DOHH2 (cell line): Measurements from ENCODE around the gene CMC1.

Experiments used
- H3F3A ChIP-seq: fragments of 200-600 bp; sonication (generic), shearing (Covaris generic); 2 replicates; pipeline ENCODE4 v1.6.0; 2016; ENCODE audit warnings: antibody characterized with exemption, mild to moderate bottlenecking; ENCODE audit not compliant: control insufficient read depth, insufficient read depth
- H3K27ac ChIP-seq: fragments of 200-600 bp; sonication (generic); 2 replicates; pipeline ENCODE4 v1.5.1; 2014; ENCODE audit warnings: low read depth, mild to moderate bottlenecking, low read length, moderate library complexity
- H3K27me3 ChIP-seq: fragments of 200-600 bp; sonication (generic); 2 replicates; pipeline ENCODE4 v1.6.1; 2014; ENCODE audit warnings: mild to moderate bottlenecking, low read length, mixed read lengths; ENCODE audit not compliant: control insufficient read depth
- H3K36me3 ChIP-seq: fragments of 200-600 bp; sonication (generic); 2 replicates; pipeline ENCODE4 v1.6.1; 2014; ENCODE audit warnings: mild to moderate bottlenecking, low read length, moderate library complexity, mixed read lengths; ENCODE audit not compliant: control insufficient read depth
- H3K4me1 ChIP-seq: fragments of 200-600 bp; sonication (generic); 2 replicates; pipeline ENCODE4 v1.6.1; 2014; ENCODE audit warnings: mild to moderate bottlenecking, low read length, mixed read lengths; ENCODE audit not compliant: control insufficient read depth
- H3K4me2 ChIP-seq: fragments of 200-600 bp; sonication (generic); 2 replicates; pipeline ENCODE4 v1.6.0; 2014; ENCODE audit warnings: mild to moderate bottlenecking, low read length, moderate library complexity
- H3K4me3 ChIP-seq: fragments of 200-600 bp; sonication (generic); 2 replicates; pipeline ENCODE4 v1.5.1; 2014; ENCODE audit warnings: mild to moderate bottlenecking, low read length, mixed read lengths
- H3K79me2 ChIP-seq: fragments of 200-600 bp; sonication (generic); 2 replicates; pipeline ENCODE4 v1.6.1; 2014; ENCODE audit warnings: mild to moderate bottlenecking, low read length, mixed read lengths; ENCODE audit not compliant: control insufficient read depth
- H3K9me2 ChIP-seq: fragments of 200-600 bp; sonication (generic); replicated peaks from 2 replicates; pipeline ENCODE4 v1.6.1; 2014; ENCODE audit warnings: mild to moderate bottlenecking, low read length, mixed read lengths; ENCODE audit not compliant: control insufficient read depth
- H3K9me3 ChIP-seq: fragments of 200-600 bp; sonication (generic); 2 replicates; pipeline ENCODE4 v1.6.1; 2014; ENCODE audit warnings: antibody characterized with exemption, low read length, mixed read lengths; ENCODE audit not compliant: control insufficient read depth, insufficient read depth
- H4K20me1 ChIP-seq: fragments of 200-600 bp; sonication (generic); 2 replicates; pipeline ENCODE4 v1.6.0; 2014; ENCODE audit warnings: low read depth, mild to moderate bottlenecking, antibody characterized with exemption, low read length, moderate library complexity; ENCODE audit not compliant: control insufficient read depth, insufficient read depth
- CTCF ChIP-seq: fragments of 200-600 bp; sonication (generic); IDR thresholded peaks from one replicate; pipeline ENCODE4 v1.5.1; 2014; ENCODE audit warnings: antibody characterized with exemption, mild to moderate bottlenecking, low read depth, low read length; ENCODE audit not compliant: poor library complexity, severe bottlenecking
- EZH2phosphoT487 ChIP-seq: fragments of 200-600 bp; sonication (generic); IDR thresholded peaks from 2 replicates; pipeline ENCODE4 v1.6.1; 2017; ENCODE audit warnings: borderline replicate concordance, mild to moderate bottlenecking, antibody characterized with exemption, low read length, moderate library complexity, mixed read lengths

Gene CMC1

GRCh38 chr3:28300345-28300962 lies 59.0 kb downstream of the CMC1 start:
- Histone ChIP-seq H3K27ac (no peak overlapping the region), H4K20me1 (no peaks in the 10 kb centered on the region), H3K4me2 (no peak overlapping the region), H3K36me3 (no peaks in the 10 kb centered on the region), H3K79me2 (no peaks in the 10 kb centered on the region), H3F3A (no peaks in the 10 kb centered on the region), H3K4me3 (no peak overlapping the region), H3K9me2 (no peaks in the 10 kb centered on the region), H3K9me3 (no peaks in the 10 kb centered on the region), H3K4me1 (no peaks in the 10 kb centered on the region), H3K27me3 (no peaks in the 10 kb centered on the region)
- TF ChIP-seq CTCF (no peak), EZH2phosphoT487 (no peak)

GRCh38 chr3:28301688-28302087 lies 60.3 kb downstream of the CMC1 start:
- no peaks in the 10 kb centered on the region for H3K79me2 ChIP-seq
- no peak for TF ChIP-seq EZH2phosphoT487
- H3F3A ChIP-seq = no peaks in the 10 kb centered on the region
- H3K9me2 ChIP-seq = no peaks in the 10 kb centered on the region
- H3K4me3 ChIP-seq = no peak overlapping the region
- H4K20me1 ChIP-seq = no peaks in the 10 kb centered on the region
- no peaks in the 10 kb centered on the region for H3K9me3 ChIP-seq
- no peaks in the 10 kb centered on the region for H3K27me3 ChIP-seq
- no peak overlapping the region for H3K27ac ChIP-seq
- H3K4me1 ChIP-seq = no peaks in the 10 kb centered on the region
- no peak overlapping the region for H3K4me2 ChIP-seq
- no peaks in the 10 kb centered on the region for H3K36me3 ChIP-seq

- no peak overlapping the region for H3K27ac ChIP-seq
These were observed 66.8 kb downstream of the CMC1 start for GRCh38 chr3:28308196-28308595.

More at GRCh38 chr3:28308196-28308595, 66.8 kb downstream of the CMC1 start:
- Histone ChIP-seq H3K36me3 (no peaks in the 10 kb centered on the region), H3K9me2 (no peaks in the 10 kb centered on the region), H3F3A (no peaks in the 10 kb centered on the region), H3K27me3 (no peaks in the 10 kb centered on the region), H3K9me3 (no peaks in the 10 kb centered on the region), H4K20me1 (no peaks in the 10 kb centered on the region), H3K4me3 (no peak overlapping the region), H3K4me1 (no peaks in the 10 kb centered on the region; the same call in 1 of the 2 replicates), H3K79me2 (no peaks in the 10 kb centered on the region), H3K4me2 (no peak overlapping the region)
- TF ChIP-seq CTCF (no peak), EZH2phosphoT487 (no peak)
